ENCODE results near the gene TMEM220.

- TF ChIP-seq RCOR1 (conservative IDR thresholded peaks at IDR 0.05; ENCODE audit: low read depth, low read length) (no peak), POLR2AphosphoS5 (IDR thresholded peaks at IDR 0.05; ENCODE audit: low read length) (no peak), EZH2 (IDR thresholded peaks at IDR 0.05; ENCODE audit: borderline replicate concordance, control insufficient read depth, low read depth, low read length) (no peak), ZNF384 (IDR thresholded peaks at IDR 0.05; ENCODE audit: borderline replicate concordance, low read depth, low read length) (no peak), CREB1 (IDR thresholded peaks at IDR 0.05; ENCODE audit: low read depth) (no peak), POLR2A (IDR thresholded peaks at IDR 0.05; ENCODE audit: low read depth, low read length) (no peak), GABPA (IDR thresholded peaks at IDR 0.05; ENCODE audit: low read depth) (no peak), REST (IDR thresholded peaks at IDR 0.05; ENCODE audit: low read depth, low read length) (no peak), NR2C2 (IDR thresholded peaks at IDR 0.05; ENCODE audit: borderline replicate concordance, control insufficient read depth, insufficient read length, low read depth) (no peak), ELK1 (IDR thresholded peaks at IDR 0.05; ENCODE audit: low read depth, low read length) (no peak)
These were observed 9.6 kb upstream of the TMEM220 start for GRCh38 chr17:10739386-10739785.

Measured in GM12878 (cell line).